Central memory CD4-positive, alpha-beta T cell (primary cell): ENCODE data around the gene FHL1.
"Not testable (repeated sequence)": the region's sequence is repeated elsewhere in the genome, so short reads cannot be mapped to it uniquely, and the experiment has no call there.

Experiments
- DNase-seq: peaks from one replicate; pipeline ENCODE4 v3.0.0; 2022

FHL1 gene

GRCh38 chrX:136211766-136212556 is 64.6 kb downstream of the FHL1 start:
- no peak for DNase-seq

GRCh38 chrX:136212557-136213111 is 65.3 kb downstream of the FHL1 start:
- DNase-seq, result no peak

GRCh38 chrX:136214551-136214950 is 67.2 kb downstream of the FHL1 start:
- DNase-seq, result no peak

- DNase-seq, result no peak
Measured at GRCh38 chrX:136215559-136215958, 68.2 kb downstream of the FHL1 start.

GRCh38 chrX:136219893-136220292 is 72.6 kb downstream of the FHL1 start:
- DNase-seq, result no peak

- DNase-seq, result no peak
Measured at GRCh38 chrX:136220540-136220939, 73.2 kb downstream of the FHL1 start.

- DNase-seq, result no peak
Measured at GRCh38 chrX:136220951-136221350, 73.6 kb downstream of the FHL1 start.

- no peak for DNase-seq
Measured at GRCh38 chrX:136221851-136222513, 74.6 kb downstream of the FHL1 start.

GRCh38 chrX:136227074-136227473 is 79.7 kb downstream of the FHL1 start:
- DNase-seq, result no peak

- DNase-seq, result no peak
Measured at GRCh38 chrX:136227948-136228838, 80.9 kb downstream of the FHL1 start.

GRCh38 chrX:136228839-136229207 is 81.5 kb downstream of the FHL1 start:
- no peak for DNase-seq

GRCh38 chrX:136237074-136237473 is 89.7 kb downstream of the FHL1 start:
- DNase-seq, result no peak

GRCh38 chrX:136237849-136238248 is 90.5 kb downstream of the FHL1 start:
- DNase-seq, result not testable (repeated sequence)

GRCh38 chrX:136246201-136246600 is 98.9 kb downstream of the FHL1 start:
- no peak for DNase-seq

- no peak for DNase-seq
Measured at GRCh38 chrX:136250191-136251040, 103.1 kb downstream of the FHL1 start.

GRCh38 chrX:136251041-136251991 is 104.0 kb downstream of the FHL1 start, which contains the start of gene MAP7D3:
MAP7D3 (minus strand) TSS chrX:136251400; CDS start chrX:136251358, 42 bp downstream.
- peak; percentile 72 for DNase-seq

- no peak for DNase-seq
Measured at GRCh38 chrX:136255541-136255940, 108.2 kb downstream of the FHL1 start.

GRCh38 chrX:136256026-136256425 is 108.7 kb downstream of the FHL1 start:
- no peak for DNase-seq

- no peak for DNase-seq
Measured at GRCh38 chrX:136258951-136259350, 111.6 kb downstream of the FHL1 start.

- DNase-seq, result no peak
Measured at GRCh38 chrX:136259543-136259942, 112.2 kb downstream of the FHL1 start.

GRCh38 chrX:136260776-136261175 is 113.4 kb downstream of the FHL1 start:
- no peak for DNase-seq
